Measurements from ENCODE around the gene PARVB. TPM values are rescaled to one million over a fixed set of nuclear protein-coding genes. Genes with fewer than 3 reads are reported as not detected.

The PARVB gene
- polyA plus RNA-seq, 1 experiment = 65.8 TPM

- Histone ChIP-seq H3K4me3 (ENCODE audit: low read depth, low read length) (no peak overlapping the region), H3K36me3 (ENCODE audit: control insufficient read depth, insufficient read depth, low read length) (no peaks in the 10 kb centered on the region), H3K27me3 (ENCODE audit: control insufficient read depth, insufficient read depth, low read length) (no peaks in the 10 kb centered on the region; the same call in 1 of the 2 replicates)
- POLR2A ChIA-PET = no interaction called here
- no peak for TF ChIP-seq CTCF (IDR thresholded peaks at IDR 0.05; ENCODE audit: insufficient read depth, low read depth, low read length)
- CTCF ChIA-PET = interaction anchor here (0.8 kb wide), 1 partner anchor 8 kb away, joined by 3 read pairs; no protein-coding TSS in a partner anchor
- DNase-seq (ENCODE audit: low read depth) = no peak
Observed at GRCh38 chr22:44219101-44219870, 195.2 kb downstream of the PARVB start.

- no peak overlapping the region for H3K4me3 ChIP-seq (ENCODE audit: low read depth, low read length)
- H3K27me3 ChIP-seq (ENCODE audit: control insufficient read depth, insufficient read depth, low read length) = peaks cover under 1% of the 10 kb centered on the region; the same call in 1 of the 2 replicates
- no peaks in the 10 kb centered on the region for H3K36me3 ChIP-seq (ENCODE audit: control insufficient read depth, insufficient read depth, low read length)
- no peak for TF ChIP-seq CTCF (IDR thresholded peaks at IDR 0.05; ENCODE audit: insufficient read depth, low read depth, low read length)
- ChIA-PET POLR2A (no interaction called here), CTCF (no interaction called here)
- DNase-seq (ENCODE audit: low read depth) = no peak
Observed at GRCh38 chr22:44220727-44221680, 196.9 kb downstream of the PARVB start.

- ChIA-PET CTCF (interaction anchor here (1.4 kb wide), 1 partner anchor 10 kb away, joined by 3 read pairs; no protein-coding TSS in a partner anchor), POLR2A (no interaction called here)
- Histone ChIP-seq H3K27me3 (ENCODE audit: control insufficient read depth, insufficient read depth, low read length) (peaks cover 1% of the 10 kb centered on the region; the same call in 1 of the 2 replicates), H3K4me3 (ENCODE audit: low read depth, low read length) (no peak overlapping the region), H3K36me3 (ENCODE audit: control insufficient read depth, insufficient read depth, low read length) (no peaks in the 10 kb centered on the region)
- DNase-seq (ENCODE audit: low read depth) = no peak
- no peak for TF ChIP-seq CTCF (IDR thresholded peaks at IDR 0.05; ENCODE audit: insufficient read depth, low read depth, low read length)
Observed at GRCh38 chr22:44221710-44222475, 197.8 kb downstream of the PARVB start.

Other genes starting within 250 kb of the PARVB start
- gene EFCAB6, start 212.0 kb upstream of the PARVB start, polyA plus RNA-seq (2011; rRNA removed) = 0.75 and 1.4 TPM in 2 replicates
- 0.15 and 0.39 TPM in 2 replicates for gene SULT4A1, start 161.8 kb upstream of the PARVB start, polyA plus RNA-seq (2011; rRNA removed)
- gene PNPLA5, start 132.3 kb upstream of the PARVB start, polyA plus RNA-seq (2011; rRNA removed) = not detected in 2 replicates
- gene PNPLA3, start 100.5 kb upstream of the PARVB start, polyA plus RNA-seq (2011; rRNA removed) = 3.4 and 4.8 TPM in 2 replicates
- 40.7 and 50.6 TPM in 2 replicates for gene SAMM50, start 68.9 kb upstream of the PARVB start, polyA plus RNA-seq (2011; rRNA removed)
- gene PARVG, start 156.6 kb downstream of the PARVB start, polyA plus RNA-seq (2011; rRNA removed) = not detected in 2 replicates

All from BJ (cell line).